ENCODE data around the gene GATA5. TPM values are rescaled to one million over a fixed set of nuclear protein-coding genes. Genes with fewer than 3 reads are reported as not detected.

GATA5 gene
- total and polyA plus RNA-seq, 8 donors: 3.1 to 16.4 (median 9.3) TPM; not detected in 1

- intact Hi-C loops (cut with DNase I; ENCODE audit: low total_unique reads): no loop called here
- WGBS, 5 donors: 70 to 81% (median 75%) methylated on average over 18 to 24 of the region's 24 CpGs
- H3K4me1 ChIP-seq: peaks cover 10 to 32% (median 19%) of the 10 kb centered on the region in 4 donors
- TF ChIP-seq POLR2AphosphoS5 (IDR thresholded peaks at IDR 0.05) (no peak), POLR2A (IDR thresholded peaks at IDR 0.05) (no peak), EP300 (IDR thresholded peaks at IDR 0.05) (no peak)
- H3K9me3 ChIP-seq: no peaks in the 10 kb centered on the region
- peaks cover 0 to 38% (median 0%) of the 10 kb centered on the region in 3 donors for H3K27me3 ChIP-seq
- H3K36me3 ChIP-seq: no peaks in the 10 kb centered on the region
- DNase-seq: peak in 1 of 2 donors; percentile 68
- H3K4me3 ChIP-seq: no peak overlapping the region
- peak overlapping the region in 1 of 5 donors; percentile 62 for H3K27ac ChIP-seq
Observed at GRCh38 chr20:62437927-62438326, 37.9 kb downstream of the GATA5 start.

- Histone ChIP-seq H3K4me3 (no peak overlapping the region), H3K27ac (peak overlapping the region in 1 of 5 donors; percentile 62), H3K36me3 (no peaks in the 10 kb centered on the region), H3K27me3 (peaks cover 0 to 38% (median 0%) of the 10 kb centered on the region in 3 donors), H3K9me3 (no peaks in the 10 kb centered on the region), H3K4me1 (peaks cover 10 to 32% (median 19%) of the 10 kb centered on the region in 4 donors)
- no peak for DNase-seq
- 57 to 74% (median 66%) methylated on average over 12 of the region's 12 CpGs for WGBS, 5 donors
- TF ChIP-seq POLR2AphosphoS5 (IDR thresholded peaks at IDR 0.05) (no peak), POLR2A (IDR thresholded peaks at IDR 0.05) (no peak), CTCF (IDR thresholded peaks at IDR 0.05) (no peak)
- intact Hi-C loops (cut with DNase I; ENCODE audit: low total_unique reads): no loop called here
Observed at GRCh38 chr20:62437496-62437895, 38.3 kb downstream of the GATA5 start.

GRCh38 chr20:62436692-62437091 lies 39.1 kb downstream of the GATA5 start:
- H3K4me3 ChIP-seq: no peak overlapping the region
- no peaks in the 10 kb centered on the region for H3K36me3 ChIP-seq
- H3K27ac ChIP-seq: no peak overlapping the region
- intact Hi-C loops (cut with DNase I; ENCODE audit: low total_unique reads): no loop called here
- H3K9me3 ChIP-seq: no peaks in the 10 kb centered on the region
- H3K4me1 ChIP-seq: peaks cover 10 to 33% (median 19%) of the 10 kb centered on the region in 4 donors
- no peak for DNase-seq
- WGBS, 5 donors: 89 to 99% (median 94%) methylated on average over 3 of the region's 3 CpGs
- TF ChIP-seq POLR2AphosphoS5 (IDR thresholded peaks at IDR 0.05) (no peak), CTCF (IDR thresholded peaks at IDR 0.05) (no peak), POLR2A (IDR thresholded peaks at IDR 0.05) (no peak), EP300 (IDR thresholded peaks at IDR 0.05) (no peak)
- peaks cover 0 to 30% (median 0%) of the 10 kb centered on the region in 3 donors for H3K27me3 ChIP-seq

GRCh38 chr20:62433658-62434497 lies 41.9 kb downstream of the GATA5 start:
- Histone ChIP-seq H3K4me1 (peaks cover 30 to 60% (median 42%) of the 10 kb centered on the region in 4 donors), H3K9me3 (no peaks in the 10 kb centered on the region), H3K27me3 (peaks cover 0 to 22% (median 0%) of the 10 kb centered on the region in 3 donors), H3K36me3 (no peaks in the 10 kb centered on the region), H3K27ac (peak overlapping the region in 2 of 5 donors; percentile 42 to 56), H3K4me3 (no peak overlapping the region)
- intact Hi-C loops (cut with DNase I; ENCODE audit: low total_unique reads): no loop called here
- TF ChIP-seq EP300 (IDR thresholded peaks at IDR 0.05): no peak
- no peak for TF ChIP-seq POLR2A (IDR thresholded peaks at IDR 0.05)
- no peak for TF ChIP-seq POLR2AphosphoS5 (IDR thresholded peaks at IDR 0.05)
- no peak for TF ChIP-seq CTCF (IDR thresholded peaks at IDR 0.05)
- 18 to 32% (median 25%) methylated on average over 32 of the region's 32 CpGs for WGBS, 5 donors
- DNase-seq: peak in 1 of 2 donors; percentile 76

Data from stomach (tissue), 9 donors.